Esophagus squamous epithelium (tissue), 5 donors: ENCODE measurements around the gene SARS2. TPM values are rescaled to one million over a fixed set of nuclear protein-coding genes. Genes with fewer than 3 reads are reported as not detected.

Source experiments
- DNase-seq: peaks from one replicate; lab custom pipeline; 2025; lab: John Stamatoyannopoulos, UW
- H3K27ac ChIP-seq, 4 donors: fragments of 200-600 bp; sonication (generic); one replicate each; pipeline ENCODE4 v1.5.1; 2016 to 2019; ENCODE audit warnings: mild to moderate bottlenecking in 1 of 4
- H3K27me3 ChIP-seq, 4 donors: fragments of 200-600 bp; sonication (generic); 1 replicate in 3 of 4; 2 replicates in 1 of 4; pipeline versions ENCODE4 v1.5.1 to v1.6.0; 2017 to 2021; ENCODE audit warnings: antibody characterized with exemption in 1 of 4
- H3K36me3 ChIP-seq, 3 donors: fragments of 200-600 bp; sonication (generic); one replicate each; pipeline ENCODE4 v1.5.1; 2016 to 2019
- H3K4me1 ChIP-seq, 3 donors: fragments of 200-600 bp; sonication (generic); one replicate each; pipeline ENCODE4 v1.5.1; 2017 to 2019
- H3K4me3 ChIP-seq, 4 donors: fragments of 200-600 bp; sonication (generic); 1 replicate in 3 of 4; 2 replicates in 1 of 4; pipeline ENCODE4 v1.5.1; 2016 to 2019; ENCODE audit warnings: mild to moderate bottlenecking in 2 of 4, moderate library complexity in 1 of 4
- H3K9me3 ChIP-seq, 3 donors: fragments of 200-600 bp; sonication (generic); one replicate each; pipeline ENCODE4 v1.5.1; 2016 to 2019
- CTCF ChIP-seq, 6 experiments: fragments of 450-650 bp in 4 of 6; fragments of 200-600 bp in 2 of 6; sonication (generic) in 2 of 6; IDR thresholded peaks; one replicate each; pipeline ENCODE4 v1.5.1; 2016 to 2019; ENCODE audit warnings: antibody characterized with exemption in 6 of 6, mild to moderate bottlenecking in 4 of 6, moderate library complexity in 4 of 6
- POLR2A ChIP-seq, 4 donors: fragments of 450-650 bp; IDR thresholded peaks; one replicate each; pipeline ENCODE4 v1.6.1; 2017; ENCODE audit warnings: antibody characterized with exemption in 4 of 4, mild to moderate bottlenecking in 4 of 4, moderate library complexity in 3 of 4
- WGBS, 2 donors: methylation state at CpG; one replicate each; pipeline ENCODE4 v1.1.5; 2018; 5-methylcytosine and 5-hydroxymethylcytosine counted together
- intact Hi-C: fragments of 100-400 bp; cut with DNase I; formaldehyde crosslinking; loops from one replicate; pipeline ENCODE4 v1.15.0; 2022
- total RNA-seq, 4 donors: library from RNA; depleted of rRNA; stranded (reverse); fragments of >200 nt; gene quantifications; one replicate each; pipeline ENCODE4 v1.1.0, GENCODE V29; 2016
- donor health status: DM: yes; HTN: yes; CAD: no.

Gene SARS2
- total RNA-seq, 4 donors from 2014 or later: 21.2 to 32.7 (median 25.2) TPM

GRCh38 chr19:38912600-38913514 lies 17.7 kb downstream of the SARS2 start:
- Histone ChIP-seq H3K9me3 (no peaks in the 10 kb centered on the region), H3K27ac (no peak overlapping the region), H3K4me1 (peaks cover 0 to 5% (median 0%) of the 10 kb centered on the region in 3 donors), H3K27me3 (peaks cover 0 to 23% (median 1%) of the 10 kb centered on the region in 4 donors), H3K36me3 (peaks cover 0 to 31% (median 0%) of the 10 kb centered on the region in 3 donors), H3K4me3 (no peak overlapping the region)
- intact Hi-C loops: no loop called here
- TF ChIP-seq CTCF (IDR thresholded peaks at IDR 0.05) (no peak), POLR2A (IDR thresholded peaks at IDR 0.05) (no peak)
- WGBS, 2 donors: 69 to 73% methylated on average over 5 to 9 of the region's 12 CpGs
- no peak for DNase-seq

DNA sequence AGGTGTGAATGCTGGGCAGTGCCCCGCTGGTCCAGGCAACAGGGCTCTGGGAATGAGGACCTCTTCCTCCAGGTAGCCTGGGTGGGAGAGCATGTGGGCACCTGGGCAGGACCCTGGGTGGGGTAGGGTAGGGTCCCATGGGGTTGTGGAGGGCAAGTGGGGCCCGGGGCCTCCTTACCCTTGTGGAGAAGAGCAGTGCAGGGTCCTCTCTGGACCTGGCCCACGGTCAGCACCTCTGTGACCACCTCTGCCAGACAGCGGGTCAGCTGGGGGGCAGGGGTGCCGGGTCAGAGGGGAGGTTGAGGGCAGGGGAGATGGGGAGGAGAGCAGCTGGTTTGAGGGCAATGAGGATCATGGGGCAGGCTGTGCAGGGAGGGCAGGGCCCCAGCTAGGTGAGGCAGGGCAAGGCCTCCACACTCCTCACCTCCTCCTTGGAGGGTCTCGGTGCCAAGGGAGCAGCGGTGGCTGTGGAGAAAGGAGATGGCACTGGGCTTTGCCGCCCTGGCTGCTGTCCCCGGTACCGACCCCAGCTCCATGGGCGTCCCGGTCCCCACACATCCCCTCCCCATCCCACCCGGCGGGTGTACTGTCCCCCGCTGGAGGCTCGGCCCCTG lies 19.1 kb downstream of the SARS2 start:
- Histone ChIP-seq H3K4me1 (peaks cover 0 to 5% (median 0%) of the 10 kb centered on the region in 3 donors), H3K27me3 (peaks cover 0 to 23% (median 1%) of the 10 kb centered on the region in 4 donors), H3K27ac (no peak overlapping the region), H3K9me3 (no peaks in the 10 kb centered on the region), H3K36me3 (peaks cover 4 to 45% (median 11%) of the 10 kb centered on the region in 3 donors), H3K4me3 (no peak overlapping the region)
- no peak for DNase-seq
- 66 to 100% methylated on average over 1 to 3 of the region's 16 CpGs for WGBS, 2 donors
- TF ChIP-seq POLR2A (IDR thresholded peaks at IDR 0.05): no peak
- no peak for TF ChIP-seq CTCF (IDR thresholded peaks at IDR 0.05)
- intact Hi-C loops: no loop called here

DNA sequence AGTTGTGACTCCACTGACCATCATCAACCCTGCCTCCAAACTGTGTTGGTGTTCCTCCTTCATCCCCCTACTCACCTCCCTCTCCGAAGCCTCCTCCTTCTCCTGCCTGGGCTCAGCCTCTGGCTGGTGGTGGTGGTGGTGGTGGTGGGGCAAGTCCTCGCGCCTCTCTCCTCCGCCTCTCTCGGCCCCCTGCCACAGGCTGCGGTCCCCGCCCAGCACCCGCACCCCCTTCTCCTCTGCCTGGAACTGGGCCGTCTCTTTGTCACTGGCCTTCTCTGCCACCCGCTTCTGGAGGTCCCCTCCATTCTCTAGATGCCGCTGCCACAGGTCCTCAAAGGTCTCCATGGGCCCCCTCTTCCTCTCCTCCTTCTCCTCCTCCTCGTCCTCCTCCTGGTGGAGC lies 20.1 kb downstream of the SARS2 start:
- 91 to 95% methylated on average over 12 of the region's 12 CpGs for WGBS, 2 donors
- TF ChIP-seq POLR2A (IDR thresholded peaks at IDR 0.05): no peak
- TF ChIP-seq CTCF (IDR thresholded peaks at IDR 0.05): no peak
- no peak for DNase-seq
- Histone ChIP-seq H3K27ac (no peak overlapping the region), H3K4me3 (no peak overlapping the region), H3K9me3 (no peaks in the 10 kb centered on the region), H3K36me3 (peaks cover 9 to 49% (median 15%) of the 10 kb centered on the region in 3 donors), H3K4me1 (peaks cover 0 to 5% (median 0%) of the 10 kb centered on the region in 3 donors), H3K27me3 (peaks cover 0 to 23% (median 1%) of the 10 kb centered on the region in 4 donors)
- intact Hi-C loops: no loop called here

GRCh38 chr19:38908911-38909310 lies 21.7 kb downstream of the SARS2 start:
- no peak overlapping the region for H3K27ac ChIP-seq
- no peaks in the 10 kb centered on the region for H3K9me3 ChIP-seq
- peaks cover 0 to 23% (median 1%) of the 10 kb centered on the region in 4 donors for H3K27me3 ChIP-seq
- peaks cover 15 to 55% (median 20%) of the 10 kb centered on the region in 3 donors for H3K36me3 ChIP-seq
- no peak for DNase-seq
- intact Hi-C loops: no loop called here
- H3K4me1 ChIP-seq: peaks cover 0 to 5% (median 0%) of the 10 kb centered on the region in 3 donors
- H3K4me3 ChIP-seq: no peak overlapping the region
- TF ChIP-seq CTCF (IDR thresholded peaks at IDR 0.05) (no peak), POLR2A (IDR thresholded peaks at IDR 0.05) (no peak)
- WGBS, 2 donors: 66 to 78% methylated on average over 3 to 5 of the region's 10 CpGs

- Histone ChIP-seq H3K27me3 (peaks cover 0 to 20% (median 1%) of the 10 kb centered on the region in 4 donors), H3K36me3 (peaks cover 15 to 60% (median 20%) of the 10 kb centered on the region in 3 donors), H3K4me3 (no peak overlapping the region), H3K9me3 (no peaks in the 10 kb centered on the region), H3K4me1 (peaks cover 0 to 12% (median 0%) of the 10 kb centered on the region in 3 donors), H3K27ac (no peak overlapping the region)
- WGBS, 2 donors: 93 to 94% methylated on average over 12 of the region's 12 CpGs
- no peak for DNase-seq
- no peak for TF ChIP-seq CTCF (IDR thresholded peaks at IDR 0.05)
- no peak for TF ChIP-seq POLR2A (IDR thresholded peaks at IDR 0.05)
- intact Hi-C loops: no loop called here
Observed at GRCh38 chr19:38907670-38908069, 22.9 kb downstream of the SARS2 start.
